Stimulated activated CD4-positive, alpha-beta T cell treated with anti-CD3 and anti-CD28 coated beads, Interleukin-12 subunit alpha, Interleukin-12 subunit beta, amount 100 ng/mL, for 48 hours (primary cell): ENCODE results near the gene VAV2.

Experiments
- DNase-seq, 3 donors: peaks; one replicate each; pipeline ENCODE4 v3.0.0-alpha.2; 2020; ENCODE audit warnings: low read depth in 2 of 3, low spot score in 1 of 3

The VAV2 gene

DNA sequence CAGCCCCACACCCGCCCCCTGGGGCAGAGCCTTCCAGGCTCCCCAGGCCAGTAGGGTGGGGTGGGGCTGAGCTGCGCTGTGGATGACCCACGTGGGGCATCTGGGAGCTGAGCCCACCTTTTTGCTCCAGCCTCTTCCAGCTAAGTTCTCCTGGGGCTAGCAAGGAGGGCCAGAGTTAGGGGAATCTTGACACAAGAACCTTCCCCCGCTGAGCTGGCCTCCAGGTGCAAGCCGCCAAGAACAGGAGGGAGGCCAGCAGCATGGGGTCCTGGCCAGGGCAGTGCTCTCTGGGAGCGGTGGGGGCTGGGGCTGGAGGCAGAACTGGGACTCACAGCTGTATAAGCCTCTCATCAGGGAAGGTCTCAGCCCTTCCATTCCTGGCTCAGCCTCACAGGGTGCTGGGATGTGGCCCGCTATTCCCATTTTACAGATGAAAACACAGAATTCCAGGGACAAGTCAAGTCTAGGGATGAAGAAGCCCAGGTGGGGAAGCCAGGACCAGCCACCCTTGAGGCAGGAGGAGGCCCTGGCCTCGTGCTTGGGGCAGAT lies 275.5 kb downstream of the VAV2 start:
- no peak for DNase-seq

DNA sequence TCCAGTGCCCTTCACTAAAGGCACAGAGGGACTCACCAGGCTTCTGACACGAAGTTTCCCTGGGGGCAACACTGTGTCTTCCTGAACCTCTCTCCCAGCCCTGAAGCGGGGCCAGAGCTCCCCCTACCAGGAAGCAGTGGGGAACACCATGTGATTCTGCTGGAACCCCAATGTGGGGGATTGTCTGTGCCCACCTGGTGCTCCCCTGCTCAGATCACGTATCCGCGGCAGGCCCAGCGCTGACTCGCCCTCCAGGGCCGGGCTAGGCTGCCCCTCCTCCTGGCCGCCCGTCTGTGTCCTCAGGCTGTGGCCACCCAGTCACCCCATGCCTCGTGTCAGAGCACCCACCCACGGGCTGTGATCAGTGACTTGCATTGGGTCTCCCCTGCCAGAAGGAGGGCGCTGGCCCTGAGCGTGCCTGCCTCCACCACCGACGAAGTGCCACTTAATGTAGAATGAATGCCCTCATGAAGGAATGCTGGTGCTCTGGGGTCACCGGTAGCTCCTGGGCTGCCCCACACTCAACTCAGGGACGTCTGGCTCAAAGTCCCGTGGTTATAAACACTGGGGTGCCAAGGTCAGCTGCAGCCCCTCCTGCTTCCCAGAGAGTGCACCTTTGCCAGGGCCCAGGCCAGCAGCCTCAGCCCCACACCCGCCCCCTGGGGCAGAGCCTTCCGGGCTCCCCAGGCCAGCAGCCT lies 276.1 kb downstream of the VAV2 start:
- DNase-seq, result no peak

DNA sequence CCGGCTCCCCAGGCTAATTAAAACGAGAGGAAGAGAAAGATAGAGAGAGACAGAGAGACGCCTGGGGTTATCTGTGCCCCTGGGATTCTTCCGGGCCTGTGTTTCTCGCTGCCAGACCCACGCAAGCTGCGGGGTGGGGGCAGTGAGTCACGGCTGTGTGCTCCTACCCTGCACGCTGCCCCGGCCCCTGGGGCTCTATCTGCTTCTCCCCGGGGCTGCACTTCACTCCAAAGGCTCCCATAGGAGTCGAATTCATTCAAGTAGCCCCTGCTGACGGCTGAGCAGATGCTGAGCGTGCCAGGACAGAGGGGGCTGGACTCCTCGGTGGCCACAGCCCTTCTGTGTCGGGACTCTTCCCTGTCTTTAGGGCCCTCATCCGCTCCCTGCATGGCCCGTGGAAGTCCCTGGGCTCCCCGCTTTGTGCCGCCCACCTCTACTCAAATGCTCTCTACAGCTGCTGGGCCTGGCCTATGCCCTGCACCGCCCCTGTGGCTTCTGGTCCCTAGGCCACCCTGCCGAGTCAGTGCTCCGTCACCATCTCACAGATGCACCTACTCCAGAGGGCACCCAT lies 276.7 kb downstream of the VAV2 start:
- DNase-seq, result no peak

DNA sequence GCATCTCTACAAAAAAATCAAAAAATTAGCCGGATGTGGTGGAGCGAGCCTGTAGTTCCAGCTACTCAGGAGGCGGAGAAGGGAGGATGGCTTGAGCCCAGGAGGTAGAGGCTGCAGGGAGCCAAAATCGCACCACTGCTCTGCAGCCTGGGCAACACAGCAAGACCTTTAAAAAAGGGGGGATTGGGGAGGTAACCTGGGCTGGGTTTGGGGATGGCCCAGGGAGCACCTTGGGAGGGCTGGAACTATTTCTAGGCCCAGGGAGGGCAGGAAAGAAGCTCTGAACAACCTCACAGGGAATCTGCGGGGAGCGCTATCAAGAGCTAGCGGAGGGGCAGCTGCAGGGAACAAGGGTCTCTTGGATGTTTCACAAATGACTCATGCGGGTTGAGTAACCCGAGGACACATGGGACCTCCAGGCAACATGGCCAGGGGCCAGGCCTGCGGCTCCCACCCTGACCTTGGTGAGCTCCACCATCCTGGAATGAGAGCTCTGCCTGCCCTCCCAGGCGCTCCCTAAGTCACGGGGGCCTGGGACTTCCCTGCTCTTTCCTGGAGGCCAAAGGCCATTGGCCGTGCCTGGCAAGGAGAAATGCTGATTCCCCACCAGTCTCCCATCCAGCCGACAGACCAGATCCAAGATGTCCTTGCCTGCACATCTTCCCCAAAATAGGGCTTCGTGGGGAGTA lies 277.4 kb downstream of the VAV2 start:
- DNase-seq, result no peak

DNA sequence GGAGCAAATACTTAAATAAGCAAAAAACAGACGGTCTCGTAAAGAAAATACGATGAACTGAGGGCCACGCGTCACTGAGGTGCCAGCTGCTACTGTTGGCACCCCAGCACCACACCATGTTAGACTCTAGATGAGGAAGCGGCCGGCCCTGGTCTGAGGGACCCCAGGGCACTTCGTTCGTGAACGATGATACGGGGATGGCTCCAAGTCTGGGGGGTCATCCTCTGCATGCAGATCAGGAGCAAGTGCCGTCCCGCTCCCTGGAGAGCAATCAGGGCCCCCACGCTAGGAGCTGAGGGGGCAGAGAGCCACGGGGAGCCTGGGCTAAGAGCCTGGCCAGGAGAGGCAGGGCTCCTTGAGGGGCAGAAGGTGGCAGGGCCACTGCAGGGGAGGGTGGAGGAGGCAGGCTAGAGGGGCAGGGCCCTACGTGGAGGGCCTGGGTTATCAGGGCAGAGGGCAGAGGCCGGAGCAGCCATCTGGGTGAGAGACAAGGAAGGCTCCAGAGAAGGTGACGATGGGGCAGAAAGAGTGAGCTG lies 278.1 kb downstream of the VAV2 start:
- DNase-seq, result no peak

DNA sequence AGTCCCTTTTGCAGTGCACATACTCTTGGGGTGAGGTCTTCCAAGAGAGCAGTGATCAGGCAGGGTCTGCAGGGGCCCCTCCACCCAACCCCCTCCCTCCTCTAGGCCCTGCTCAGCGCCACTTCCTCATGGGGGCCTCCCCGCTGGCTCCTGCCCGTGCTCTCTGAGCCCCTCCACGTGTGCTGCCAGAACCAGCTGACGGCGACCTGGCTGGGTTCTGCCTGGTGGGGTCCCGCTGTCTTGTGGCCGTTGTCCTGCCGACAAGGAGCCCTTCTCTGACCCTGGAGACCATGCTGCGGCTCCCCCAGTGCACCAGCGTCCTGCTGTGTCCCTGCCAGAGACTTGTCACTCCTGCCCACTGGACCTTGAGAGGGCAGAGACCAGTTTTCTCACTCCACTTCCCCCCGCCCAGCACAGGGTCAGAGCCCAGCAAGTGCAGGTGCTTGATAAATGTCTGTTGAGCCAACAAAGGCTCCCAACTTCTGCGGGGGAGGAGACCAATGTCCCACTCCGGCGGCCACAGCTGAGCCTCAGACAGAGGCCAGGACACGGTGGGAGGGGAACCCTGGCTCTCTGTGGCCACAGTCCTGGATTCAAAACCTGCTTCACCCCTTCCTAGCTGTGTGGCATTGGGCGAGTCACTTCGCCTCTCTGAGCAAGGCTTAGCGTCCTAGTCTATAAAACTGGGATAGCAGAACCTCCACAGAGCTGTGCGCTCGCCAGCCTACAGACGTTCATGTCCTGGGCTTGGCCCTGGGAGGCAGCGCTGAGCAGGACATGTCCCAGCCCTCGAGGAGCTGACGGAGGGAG lies 278.8 kb downstream of the VAV2 start:
- DNase-seq, result no peak

DNA sequence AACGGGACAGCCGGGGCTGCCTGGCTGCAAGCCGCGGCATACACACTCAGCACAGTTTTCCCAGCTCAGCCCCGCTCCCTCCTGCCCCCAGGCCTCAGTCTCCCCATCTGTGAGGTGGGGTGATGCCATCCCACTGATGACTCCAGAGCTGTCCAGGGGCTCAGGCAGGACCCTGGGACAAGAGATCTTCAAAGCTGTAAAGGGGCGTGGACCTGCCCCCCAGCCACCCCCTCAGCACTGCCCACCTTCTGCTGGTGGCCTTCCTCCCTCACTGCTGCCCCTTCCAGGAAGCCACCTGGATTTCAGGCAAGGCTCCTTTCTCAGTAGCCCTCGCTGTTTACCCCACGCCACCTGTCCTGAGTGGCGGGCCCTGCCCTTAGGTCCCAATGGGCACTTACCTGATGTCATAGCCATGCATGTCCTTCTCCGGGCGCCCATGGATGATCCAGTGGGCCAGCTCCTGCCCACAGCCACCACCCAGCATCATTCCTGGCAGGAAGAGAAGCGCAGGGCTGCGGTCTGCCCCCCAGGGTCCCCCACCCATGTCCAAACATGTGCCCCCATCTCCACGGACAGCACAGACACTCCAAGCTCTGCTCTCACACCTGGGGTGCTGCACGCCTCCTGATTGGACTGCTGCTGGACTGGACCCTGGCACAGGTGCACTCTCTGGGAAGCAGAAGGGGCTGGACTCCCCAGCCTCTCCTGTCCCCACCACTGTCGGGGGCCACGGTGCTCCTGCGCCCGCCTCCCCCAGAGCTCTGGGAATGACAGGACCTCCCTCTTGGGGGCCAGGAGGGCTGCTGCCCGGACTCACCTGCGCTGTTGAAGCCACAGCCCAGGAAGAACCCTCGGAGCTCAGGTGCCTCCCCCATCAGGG lies 279.7 kb downstream of the VAV2 start:
- DNase-seq, result no peak
